Measurements from ENCODE around the gene RSL24D1.

GRCh38 chr15:55222588-55222987 lies 25.8 kb upstream of the RSL24D1 start:
- TF ChIP-seq EZH2 (optimal IDR thresholded peaks at IDR 0.05; ENCODE audit: low read depth, low read length) (no peak), CTCF (IDR thresholded peaks at IDR 0.05; ENCODE audit: low read length) (no peak), EZH2phosphoT487 (IDR thresholded peaks at IDR 0.05; ENCODE audit: low read length) (no peak)

Data from MM.1S (cell line).